NCI-H1048 (cell line): ENCODE results near the gene ZFP92.

Source experiments
- DNase-seq: peaks from one replicate; lab custom pipeline; 2025; lab: John Stamatoyannopoulos, UW

Gene ZFP92

GRCh38 chrX:153438532-153438931, 27.3 kb downstream of the ZFP92 start:
- no peak for DNase-seq

GRCh38 chrX:153439977-153440376, 28.7 kb downstream of the ZFP92 start:
- no peak for DNase-seq

GRCh38 chrX:153440556-153441135, 29.4 kb downstream of the ZFP92 start:
- no peak for DNase-seq

GRCh38 chrX:153441296-153441695, 30.0 kb downstream of the ZFP92 start:
- no peak for DNase-seq

GRCh38 chrX:153441981-153442380, 30.7 kb downstream of the ZFP92 start:
- no peak for DNase-seq

GRCh38 chrX:153442463-153442862, 31.2 kb downstream of the ZFP92 start:
- no peak for DNase-seq

GRCh38 chrX:153443476-153444332, 32.4 kb downstream of the ZFP92 start:
- DNase-seq, result no peak

- DNase-seq, result no peak
Measured at GRCh38 chrX:153444333-153445011, 33.2 kb downstream of the ZFP92 start.

GRCh38 chrX:153445106-153445855, 34.0 kb downstream of the ZFP92 start:
- DNase-seq, result no peak

- DNase-seq, result no peak
Measured at GRCh38 chrX:153445856-153446635, 34.8 kb downstream of the ZFP92 start, which contains the start of gene TREX2. TREX2 (minus strand) TSS chrX:153446056; CDS start chrX:153445430, 626 bp downstream.

GRCh38 chrX:153446636-153446936, 35.3 kb downstream of the ZFP92 start:
- no peak for DNase-seq

- DNase-seq, result no peak
Measured at GRCh38 chrX:153446950-153447580, 35.8 kb downstream of the ZFP92 start.

- DNase-seq, result no peak
Measured at GRCh38 chrX:153447581-153447960, 36.3 kb downstream of the ZFP92 start.

- no peak for DNase-seq
Measured at GRCh38 chrX:153448556-153449367, 37.5 kb downstream of the ZFP92 start.

- no peak for DNase-seq
Measured at GRCh38 chrX:153449368-153450113, 38.3 kb downstream of the ZFP92 start.

GRCh38 chrX:153450114-153450948, 39.1 kb downstream of the ZFP92 start:
- DNase-seq, result no peak

- no peak for DNase-seq
Measured at GRCh38 chrX:153450949-153451277, 39.6 kb downstream of the ZFP92 start.

- no peak for DNase-seq
Measured at GRCh38 chrX:153454901-153455550, 43.8 kb downstream of the ZFP92 start.
